HG02938 (cell line): Measurements from ENCODE around the gene IL21.
"Not testable (repeated sequence)": the region's sequence is repeated elsewhere in the genome, so short reads cannot be mapped to it uniquely, and the experiment has no call there.

Source experiments
- ATAC-seq: cut with Tn5 transposase; IDR thresholded peaks from one replicate; pipeline ENCODE4 v1.9.1; 2021; ENCODE audit warnings: mild to moderate bottlenecking, moderate library complexity; ENCODE audit not compliant: unreplicated experiment

The IL21 gene

GRCh38 chr4:122583906-122584305, 37.0 kb downstream of the IL21 start:
- ATAC-seq = no peak

- peak; percentile 84 for ATAC-seq
Measured at GRCh38 chr4:122577808-122578781, 42.8 kb downstream of the IL21 start.

GRCh38 chr4:122577189-122577553, 43.7 kb downstream of the IL21 start:
- no peak for ATAC-seq

- ATAC-seq = peak; percentile 62
Measured at GRCh38 chr4:122576261-122577188, 44.3 kb downstream of the IL21 start.

GRCh38 chr4:122574347-122574746, 46.5 kb downstream of the IL21 start:
- ATAC-seq = not testable (repeated sequence)

- no peak for ATAC-seq
Measured at GRCh38 chr4:122562449-122562848, 58.4 kb downstream of the IL21 start.
